GM21360 (cell line): ENCODE results near the gene BLZF1.
"Not testable (repeated sequence)": the region's sequence is repeated elsewhere in the genome, so short reads cannot be mapped to it uniquely, and the experiment has no call there.

Source experiments
- ATAC-seq: cut with Tn5 transposase; IDR thresholded peaks from one replicate; pipeline ENCODE4 v1.9.1; 2021; ENCODE audit warnings: mild to moderate bottlenecking, moderate library complexity; ENCODE audit not compliant: unreplicated experiment

The BLZF1 gene, protein sequence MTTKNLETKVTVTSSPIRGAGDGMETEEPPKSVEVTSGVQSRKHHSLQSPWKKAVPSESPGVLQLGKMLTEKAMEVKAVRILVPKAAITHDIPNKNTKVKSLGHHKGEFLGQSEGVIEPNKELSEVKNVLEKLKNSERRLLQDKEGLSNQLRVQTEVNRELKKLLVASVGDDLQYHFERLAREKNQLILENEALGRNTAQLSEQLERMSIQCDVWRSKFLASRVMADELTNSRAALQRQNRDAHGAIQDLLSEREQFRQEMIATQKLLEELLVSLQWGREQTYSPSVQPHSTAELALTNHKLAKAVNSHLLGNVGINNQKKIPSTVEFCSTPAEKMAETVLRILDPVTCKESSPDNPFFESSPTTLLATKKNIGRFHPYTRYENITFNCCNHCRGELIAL

DNA sequence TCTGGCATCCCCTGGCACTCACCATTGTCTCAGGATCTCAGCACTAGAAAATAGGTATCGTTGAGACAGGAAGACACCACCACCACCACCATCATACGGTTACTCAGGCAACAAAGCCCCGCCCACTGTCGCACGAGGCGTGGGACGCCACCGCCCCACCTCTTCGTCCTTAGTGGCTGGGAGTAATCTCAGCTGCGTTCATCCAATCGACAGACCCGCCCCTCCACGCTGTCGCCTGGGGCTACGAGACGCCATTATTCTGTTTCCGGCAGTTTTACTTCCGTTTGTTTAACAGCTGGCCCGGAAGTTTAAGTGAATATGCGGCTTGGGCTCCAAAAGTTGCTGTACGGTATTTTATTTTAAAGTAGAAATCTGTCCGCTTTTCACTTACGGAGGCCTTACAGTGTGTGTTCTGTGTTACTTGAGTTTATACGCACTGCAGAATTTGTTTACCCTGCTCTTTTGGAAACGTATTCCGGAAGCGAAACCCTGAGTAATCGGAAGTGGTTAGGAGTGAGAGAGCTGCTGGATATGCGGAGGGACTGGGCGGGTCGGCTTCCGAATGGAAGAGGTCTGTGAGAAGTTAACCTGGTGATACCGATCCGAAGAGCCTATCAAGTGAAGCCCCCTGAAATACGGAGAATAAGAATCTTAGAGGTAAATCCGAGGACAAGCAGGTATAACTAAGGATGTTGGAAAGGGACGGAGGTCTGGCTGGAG is at the start of gene BLZF1, which contains the start of gene NME7:
Gene BLZF1 (plus strand): TSS at position 510 of the 720 bp plus-strand sequence. CDS start 1,328 bp downstream, outside the sequence.
Gene NME7 (minus strand): TSS at position 112 of the 720 bp plus-strand sequence. CDS start 87 bp downstream, at position 25.
- ATAC-seq: peak; percentile 91

DNA sequence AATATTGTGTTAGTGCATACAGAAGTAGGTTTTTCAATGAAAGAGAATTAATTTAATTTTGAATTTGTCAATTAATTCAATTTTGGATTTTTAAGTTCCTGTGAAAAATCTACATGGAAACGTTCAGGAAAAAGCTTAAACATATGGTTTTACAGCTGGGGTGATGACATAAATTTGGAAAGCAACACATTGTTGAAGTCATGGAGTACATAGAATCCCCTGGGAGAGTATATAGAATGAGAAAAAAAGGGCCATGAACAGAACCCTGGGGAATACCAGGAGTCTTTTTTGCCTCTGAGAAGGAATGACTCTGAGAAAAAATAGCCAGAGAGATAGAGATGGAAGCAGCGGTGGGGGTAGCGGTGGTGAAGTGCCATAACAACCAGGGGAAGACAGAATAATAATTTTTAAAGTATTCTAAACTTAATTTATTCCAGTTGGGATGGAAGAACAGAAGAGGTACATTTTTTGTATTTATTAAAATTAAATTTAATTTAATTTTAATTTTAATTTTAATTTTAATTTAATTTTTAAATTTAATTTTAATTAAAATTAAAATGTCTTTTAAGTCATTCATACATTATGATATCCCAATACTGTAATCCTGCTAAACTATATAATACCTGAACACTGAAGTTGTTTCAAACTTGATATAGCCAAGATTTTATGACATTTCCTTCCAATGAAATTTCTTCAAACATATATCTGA is 49.3 kb upstream of the BLZF1 start:
- ATAC-seq: no peak

DNA sequence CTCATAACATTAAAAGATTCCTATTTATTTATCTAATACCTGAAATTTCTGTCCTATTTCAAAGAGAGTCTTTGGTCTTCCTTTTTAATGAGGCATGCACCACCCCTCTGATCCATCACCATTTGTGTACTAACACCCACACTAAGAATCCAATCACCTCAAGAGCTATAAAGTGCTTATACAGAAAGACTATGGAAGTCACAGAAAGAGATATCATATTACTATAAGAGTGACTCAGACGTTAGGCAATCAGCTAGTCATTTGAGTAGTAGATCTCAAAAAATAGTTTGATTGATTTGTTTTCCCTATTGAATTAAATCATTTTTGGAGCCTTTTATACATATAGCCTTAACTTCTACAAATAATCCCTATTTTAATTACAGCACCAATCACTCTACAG is 46.5 kb upstream of the BLZF1 start:
- ATAC-seq: no peak

DNA sequence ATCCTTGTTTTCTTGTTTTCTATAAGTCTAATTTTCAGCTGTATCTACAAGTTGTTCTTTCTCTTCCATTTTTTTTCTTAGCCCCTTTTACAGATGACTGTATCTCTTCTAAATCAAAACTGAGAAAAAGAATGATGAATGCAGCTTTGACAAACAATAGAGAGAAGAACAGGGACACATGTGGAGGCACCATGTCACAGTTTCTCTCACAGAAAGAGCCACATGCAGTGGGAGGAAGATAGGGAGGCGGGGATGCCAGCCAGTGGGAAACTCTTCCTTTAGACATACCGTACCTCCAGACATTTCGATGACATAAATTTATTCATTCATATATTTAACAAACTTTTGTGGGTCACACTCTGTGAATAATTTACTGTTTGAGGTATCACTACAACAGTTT is 45.9 kb upstream of the BLZF1 start:
- ATAC-seq: no peak

DNA sequence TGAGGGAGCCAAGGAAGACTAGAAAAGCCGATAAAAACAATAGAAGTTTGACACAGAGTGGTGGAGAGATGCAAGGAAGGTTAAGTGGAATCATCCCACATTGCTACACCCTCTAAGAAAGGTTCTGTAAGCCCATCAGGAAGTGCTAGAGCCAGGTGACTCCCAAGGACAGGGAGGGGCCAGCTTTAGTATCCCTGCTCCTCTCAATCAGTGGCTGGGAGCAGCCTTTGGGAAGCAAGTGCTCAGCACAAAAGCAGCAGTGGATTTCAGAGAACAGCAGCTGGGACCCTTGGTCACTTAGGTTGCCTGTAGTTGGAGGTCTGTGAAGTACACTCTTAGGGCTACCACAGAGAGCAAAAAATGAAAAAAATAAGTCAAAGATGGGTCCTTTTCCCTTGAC is 42.9 kb upstream of the BLZF1 start:
- no peak for ATAC-seq

DNA sequence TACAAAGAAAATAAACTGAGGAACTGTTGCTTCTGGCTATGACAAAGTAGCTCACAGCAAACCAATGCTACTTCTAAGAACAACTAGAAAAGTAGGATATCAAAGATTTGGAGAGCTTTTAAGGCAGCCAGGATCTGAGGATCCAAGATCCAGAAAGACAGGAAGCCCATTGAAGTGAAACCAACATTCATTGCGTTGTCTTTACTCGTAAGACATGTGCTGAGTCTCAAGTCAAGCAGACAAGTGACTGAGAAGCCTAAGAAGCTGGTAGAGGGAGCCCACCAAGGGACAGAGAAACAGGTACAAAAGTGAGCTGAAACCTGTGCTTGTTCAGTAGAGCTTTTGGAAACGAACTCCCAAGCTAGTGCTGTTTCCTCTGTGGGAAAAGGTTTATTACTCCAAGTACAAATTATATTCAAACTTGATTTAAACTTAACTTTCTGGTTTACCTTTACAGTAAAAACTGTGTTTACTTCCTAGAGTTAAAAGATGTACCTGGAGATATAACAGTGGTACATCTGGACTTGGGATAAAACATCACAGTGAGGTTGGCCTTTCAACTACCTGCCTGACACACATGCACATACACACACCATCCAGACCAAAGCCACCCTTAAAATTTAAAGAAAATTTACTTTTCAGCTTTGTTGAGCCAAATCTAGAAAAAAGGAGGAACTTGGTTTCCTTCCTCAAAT is 41.6 kb upstream of the BLZF1 start:
- no peak for ATAC-seq

DNA sequence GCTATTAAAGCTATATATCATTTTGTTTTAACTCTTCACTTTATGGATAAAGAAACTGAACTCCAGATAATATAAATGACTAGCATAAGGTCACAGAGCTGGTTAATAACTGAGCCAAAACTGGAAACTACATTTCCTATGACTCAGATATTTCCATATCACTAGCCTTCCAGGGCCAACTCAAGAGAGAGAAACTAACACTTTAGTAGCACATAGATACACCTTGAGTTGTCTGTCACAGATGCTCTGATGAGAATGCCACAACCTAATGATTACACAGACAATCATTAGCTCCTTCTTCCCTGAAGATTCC is 41.1 kb upstream of the BLZF1 start:
- ATAC-seq: no peak

DNA sequence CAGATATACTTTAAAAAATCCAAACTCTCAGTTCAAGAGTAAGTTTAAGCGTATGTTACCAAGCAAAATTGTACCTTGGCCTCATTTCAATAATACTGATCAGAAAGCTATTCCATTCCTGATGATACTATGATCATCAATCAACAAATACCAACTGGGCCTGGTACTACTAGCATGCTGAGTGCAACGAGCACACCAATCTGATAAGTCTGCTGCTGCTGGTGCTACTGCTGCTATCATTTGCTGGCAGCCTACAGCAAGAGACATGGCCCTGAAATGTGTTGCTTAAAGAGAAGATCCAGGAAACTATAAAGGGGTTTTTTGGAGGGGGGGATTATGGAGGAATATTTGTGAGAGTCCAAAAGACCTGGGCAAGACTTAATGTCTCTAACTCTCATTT is 40.1 kb upstream of the BLZF1 start:
- no peak for ATAC-seq

DNA sequence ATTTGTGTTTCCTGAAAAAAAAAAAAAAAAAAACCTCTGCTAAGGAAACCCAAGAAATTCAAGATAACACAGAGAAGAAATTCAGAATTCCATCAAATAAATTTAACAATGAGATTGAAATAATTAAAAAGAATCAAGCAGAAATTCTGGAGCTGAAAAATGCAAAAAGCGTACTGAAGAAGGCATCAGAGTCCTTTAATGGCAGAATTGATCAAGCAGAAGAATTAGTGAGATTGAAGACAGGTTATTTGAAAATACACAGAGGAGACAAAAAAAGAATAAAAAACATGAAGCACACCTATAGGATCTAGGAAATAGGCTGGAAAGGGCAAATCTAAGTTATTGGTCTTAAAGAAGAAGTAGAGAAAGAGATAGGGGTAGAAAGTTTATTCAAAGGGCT is 38.6 kb upstream of the BLZF1 start:
- ATAC-seq: no peak

DNA sequence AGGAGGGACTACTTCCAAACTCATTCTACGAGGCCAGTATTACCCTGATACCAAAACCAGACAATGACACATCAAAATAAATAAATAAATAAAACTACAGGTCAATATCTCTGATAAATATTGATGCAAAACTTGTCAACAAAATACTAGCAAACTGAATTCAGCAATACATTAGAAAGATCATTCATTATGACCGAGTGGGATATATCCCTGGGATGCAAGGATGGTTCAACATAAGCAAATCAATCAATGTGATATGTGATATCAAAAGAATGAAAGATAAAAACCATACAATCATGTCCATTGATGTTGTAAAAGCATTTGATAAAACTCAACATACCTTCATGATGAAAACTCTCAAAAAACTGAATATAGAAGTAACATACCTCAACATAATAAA is 37.1 kb upstream of the BLZF1 start:
- no peak for ATAC-seq

DNA sequence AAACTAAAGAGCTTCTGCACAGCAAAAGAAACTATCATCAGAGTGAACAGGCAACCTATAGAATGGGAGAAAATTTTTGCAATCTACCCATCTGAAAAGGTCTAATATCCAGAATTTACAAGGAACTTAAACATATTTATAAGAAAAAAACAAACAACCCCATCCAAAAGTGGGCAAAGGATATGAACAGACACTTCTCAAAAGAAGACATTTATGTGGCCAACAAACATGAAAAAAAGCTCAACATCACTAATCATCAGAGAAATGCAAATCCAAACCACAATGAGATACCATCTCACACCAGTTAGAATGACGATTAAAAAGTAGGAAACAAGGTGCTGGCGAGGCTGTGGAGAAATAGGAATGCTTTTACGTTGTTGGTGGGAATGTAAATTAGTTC is 33.3 kb upstream of the BLZF1 start:
- not testable (repeated sequence) for ATAC-seq

DNA sequence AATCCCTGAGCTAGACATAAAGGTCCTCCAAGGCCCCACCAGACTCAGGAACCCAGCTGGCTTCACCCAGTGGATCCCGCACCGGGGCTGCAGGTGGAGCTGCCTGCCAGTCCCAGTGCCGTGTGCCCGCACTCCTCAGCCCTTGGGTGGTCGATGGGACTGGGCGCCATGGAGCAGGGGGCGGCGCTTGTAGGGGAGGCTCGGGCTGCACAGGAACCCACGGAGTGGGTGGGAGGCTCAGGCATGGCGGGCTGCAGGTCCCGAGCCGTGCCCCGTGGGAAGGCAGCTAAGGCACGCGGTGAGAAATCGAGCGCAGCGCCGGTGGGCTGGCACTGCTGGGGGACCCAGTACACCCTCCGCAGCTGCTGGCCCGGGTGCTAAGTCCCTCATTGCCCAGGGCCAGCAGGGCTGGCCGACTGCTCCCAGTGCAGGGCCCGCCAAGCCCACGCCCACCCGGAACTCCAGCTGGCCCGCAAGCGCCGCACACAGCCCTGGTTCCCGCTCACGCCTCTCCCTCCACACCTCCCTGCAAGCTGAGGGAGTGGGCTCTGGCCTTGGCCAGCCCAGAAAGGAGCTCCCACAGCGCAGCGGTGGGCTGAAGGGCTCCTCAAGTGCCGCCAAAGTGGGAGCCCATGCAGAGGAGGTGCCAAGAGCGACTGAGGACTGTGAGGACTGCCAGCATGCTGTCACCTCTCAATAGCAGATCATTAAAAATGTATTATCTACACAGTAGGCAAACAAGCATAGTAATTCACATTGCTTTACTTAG is 30.9 kb upstream of the BLZF1 start:
- ATAC-seq: not testable (repeated sequence)

DNA sequence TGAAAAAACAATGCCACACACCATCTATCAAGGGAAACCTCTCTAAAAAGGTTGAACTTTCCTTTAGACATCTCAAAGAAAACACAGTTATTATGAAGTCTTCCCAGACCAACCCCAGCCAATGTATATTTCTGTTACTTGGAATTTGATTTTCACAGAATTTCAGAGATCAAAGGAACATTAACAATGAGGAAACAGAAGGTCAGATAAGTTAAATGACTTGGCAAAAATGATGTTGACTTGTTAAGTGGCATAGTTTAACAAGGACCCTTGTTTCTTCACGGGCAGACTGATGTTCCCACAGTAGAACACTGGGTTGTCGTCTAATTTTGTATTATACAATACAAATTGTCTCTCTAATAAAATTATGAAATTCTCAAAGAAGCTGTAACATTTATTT is 29.4 kb upstream of the BLZF1 start:
- no peak for ATAC-seq

DNA sequence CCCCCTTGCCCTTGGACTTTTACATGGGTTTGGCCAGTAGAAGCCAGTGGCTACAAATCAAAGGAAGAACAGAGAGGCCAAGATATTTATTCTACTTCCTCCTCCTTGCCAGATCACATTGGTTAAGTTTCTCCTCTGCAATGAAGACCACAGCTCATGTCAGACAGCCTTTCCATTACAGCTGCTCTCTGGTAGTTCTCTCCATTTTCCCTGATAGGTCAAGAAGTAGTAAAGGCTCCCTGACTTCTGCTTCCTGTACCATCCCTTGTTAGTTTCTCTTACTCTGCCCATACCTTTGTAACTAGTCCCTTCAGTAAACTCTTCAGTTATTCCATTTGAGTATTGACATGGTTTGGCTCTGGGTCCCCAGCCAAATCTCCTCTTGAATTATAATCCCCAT is 28.2 kb upstream of the BLZF1 start:
- no peak for ATAC-seq

DNA sequence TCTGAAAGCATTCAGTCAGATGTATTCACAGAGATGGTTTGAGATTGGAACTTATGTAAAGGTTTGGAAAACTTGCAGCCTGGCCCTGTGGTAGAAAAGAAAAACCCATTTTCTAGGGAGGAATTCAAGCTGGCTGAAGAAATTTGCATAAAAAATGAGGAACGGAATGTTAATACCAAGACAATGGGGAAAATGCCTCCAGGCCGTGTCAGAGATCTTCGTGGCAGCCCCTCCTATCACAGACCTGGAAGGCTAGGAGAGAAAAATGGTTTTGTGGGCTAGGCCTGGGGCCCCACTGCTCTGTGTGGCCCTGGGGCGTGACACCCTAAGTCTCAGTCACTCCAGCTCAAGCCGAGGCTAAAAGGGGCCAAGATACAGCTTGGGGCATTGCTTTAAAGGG is 27.1 kb upstream of the BLZF1 start:
- ATAC-seq: no peak

DNA sequence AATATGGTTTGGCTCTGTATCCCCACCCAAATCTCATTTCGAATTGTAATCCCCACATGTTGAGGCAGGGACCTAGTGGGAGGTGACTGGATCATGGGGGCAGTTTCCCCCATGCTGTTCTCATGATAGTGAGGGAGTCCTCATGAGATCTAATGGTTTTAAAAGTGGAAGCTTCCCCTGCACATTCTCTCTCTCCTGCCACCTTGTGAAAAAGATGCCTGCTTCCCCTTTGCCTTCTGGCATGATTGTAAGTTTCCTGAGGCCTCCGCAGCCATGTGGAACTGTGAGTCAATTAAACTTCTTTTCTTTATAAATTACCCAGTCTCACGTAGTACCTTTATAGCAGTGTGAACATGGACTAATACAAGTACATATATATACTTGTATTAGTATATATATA is 25.9 kb upstream of the BLZF1 start:
- not testable (repeated sequence) for ATAC-seq

DNA sequence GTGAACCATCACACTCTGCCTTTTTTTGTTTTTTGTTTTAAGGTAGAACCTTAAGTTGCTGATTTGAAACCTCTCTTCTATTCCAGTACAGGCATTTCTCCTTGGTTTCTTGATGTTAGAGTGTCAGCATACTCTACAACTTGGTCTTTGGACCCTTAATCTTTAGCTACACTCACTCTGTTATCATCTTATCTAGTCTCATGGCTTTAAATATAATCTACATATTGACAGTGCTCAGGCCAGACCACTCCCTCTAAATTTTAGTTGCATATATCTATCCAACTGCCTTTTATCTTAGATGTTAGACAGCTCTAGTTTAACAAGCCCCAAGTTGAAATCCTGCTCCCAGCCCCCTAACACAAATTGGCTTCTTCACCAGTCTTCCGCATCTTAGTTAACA is 22.5 kb upstream of the BLZF1 start:
- no peak for ATAC-seq

DNA sequence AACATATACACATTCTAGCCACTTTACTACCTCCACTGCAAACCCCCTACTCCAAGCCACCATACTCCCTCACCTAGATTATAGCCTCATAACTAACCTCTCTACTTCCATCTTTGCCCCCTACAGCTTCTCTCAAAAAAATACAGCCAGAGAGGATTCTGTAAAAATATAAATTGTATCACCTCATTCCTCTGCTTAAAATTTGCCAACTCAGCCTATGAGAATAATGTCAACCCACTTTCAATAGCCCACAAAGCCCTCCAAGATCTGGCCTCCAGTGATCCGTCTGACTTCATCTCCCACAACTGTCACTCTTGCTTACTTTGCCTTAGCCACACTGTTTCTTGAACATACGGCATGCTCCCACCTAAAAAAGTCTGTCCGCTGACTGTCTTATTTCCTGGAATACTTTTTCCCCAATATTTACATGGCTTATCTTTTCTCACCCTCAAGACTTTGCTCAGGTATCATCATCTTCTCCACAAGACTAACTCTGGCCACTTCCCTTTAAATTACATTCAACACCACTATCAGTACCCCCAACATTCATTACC is 21.9 kb upstream of the BLZF1 start:
- no peak for ATAC-seq

DNA sequence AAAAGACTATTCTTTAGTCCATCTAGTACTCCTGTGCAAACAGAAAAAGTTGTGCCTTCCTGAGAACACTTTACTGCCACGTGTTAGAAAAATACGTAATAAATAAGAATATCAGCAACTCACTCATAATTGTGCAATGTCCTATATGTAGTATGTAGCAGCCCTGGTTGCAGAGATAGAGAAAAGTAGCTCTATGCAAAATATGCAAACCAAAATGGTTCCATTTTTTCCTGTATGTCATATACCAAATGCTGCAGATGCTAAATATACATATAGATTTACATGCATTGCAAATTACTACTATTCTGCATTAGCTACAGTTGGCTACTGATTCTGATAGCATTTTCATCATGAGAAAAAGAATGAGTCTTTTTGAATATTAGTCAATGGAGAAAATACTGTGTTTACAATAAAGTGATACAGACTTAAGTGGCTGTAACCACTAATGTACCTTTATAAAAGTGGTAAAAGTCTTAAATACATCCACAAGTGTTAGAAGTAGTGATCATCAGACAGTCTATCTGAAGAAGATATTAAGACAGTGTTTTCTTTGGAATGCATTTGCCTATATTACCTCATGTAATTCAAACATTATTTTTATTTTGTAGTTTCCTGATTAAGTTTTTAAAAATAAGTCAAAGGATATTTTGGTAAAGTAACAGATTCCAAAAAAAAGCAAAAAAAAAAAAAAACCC is 20.2 kb upstream of the BLZF1 start:
- ATAC-seq: no peak
